HG02970 (cell line): Measurements from ENCODE around the gene EXOC3L2.

Experiments used
- ATAC-seq: cut with Tn5 transposase; IDR thresholded peaks from one replicate; pipeline ENCODE4 v1.9.1; 2021; ENCODE audit warnings: mild to moderate bottlenecking, moderate library complexity, moderate number of reproducible peaks; ENCODE audit not compliant: unreplicated experiment, low FRiP score

EXOC3L2 gene

DNA sequence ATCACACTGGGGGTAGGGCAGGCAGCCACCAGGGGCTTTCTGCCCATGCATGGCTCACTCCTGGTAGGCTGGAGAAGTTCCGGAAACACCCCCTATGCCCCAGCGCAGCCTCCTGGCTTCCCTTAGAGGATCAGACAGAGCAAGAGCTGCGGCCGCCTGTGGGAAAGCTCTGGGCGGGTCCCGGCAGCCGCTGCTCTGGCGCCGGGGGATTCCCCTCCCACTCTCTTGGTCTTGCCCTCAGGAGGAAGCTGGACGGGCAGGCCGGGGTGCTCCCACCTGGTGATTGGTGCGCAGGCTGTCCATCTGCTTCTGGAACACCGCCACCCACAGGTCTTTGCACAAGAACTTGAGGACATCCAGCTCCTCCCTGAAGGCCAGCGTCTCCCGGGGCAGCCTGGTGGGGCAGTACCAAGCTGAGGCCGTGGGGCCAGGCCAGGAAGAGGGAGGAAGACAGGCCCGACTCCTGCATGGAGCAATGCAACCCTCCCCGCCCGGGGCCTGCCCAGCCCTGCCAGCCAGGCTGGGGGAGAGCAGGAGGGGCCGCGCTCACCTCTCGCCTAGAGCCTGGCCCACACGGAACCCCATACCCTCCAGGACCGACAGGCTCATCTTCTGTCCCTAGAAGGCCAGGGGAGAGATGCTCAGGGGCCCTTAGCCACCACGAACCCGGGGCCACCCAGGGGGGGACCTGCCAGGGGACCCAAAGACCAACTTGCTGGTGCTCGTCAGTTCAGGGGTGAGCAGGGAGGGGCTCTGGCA is 80.5 kb downstream of the EXOC3L2 start:
- no peak for ATAC-seq

- ATAC-seq: no peak
Measured at GRCh38 chr19:45163751-45164460, 81.3 kb downstream of the EXOC3L2 start.

DNA sequence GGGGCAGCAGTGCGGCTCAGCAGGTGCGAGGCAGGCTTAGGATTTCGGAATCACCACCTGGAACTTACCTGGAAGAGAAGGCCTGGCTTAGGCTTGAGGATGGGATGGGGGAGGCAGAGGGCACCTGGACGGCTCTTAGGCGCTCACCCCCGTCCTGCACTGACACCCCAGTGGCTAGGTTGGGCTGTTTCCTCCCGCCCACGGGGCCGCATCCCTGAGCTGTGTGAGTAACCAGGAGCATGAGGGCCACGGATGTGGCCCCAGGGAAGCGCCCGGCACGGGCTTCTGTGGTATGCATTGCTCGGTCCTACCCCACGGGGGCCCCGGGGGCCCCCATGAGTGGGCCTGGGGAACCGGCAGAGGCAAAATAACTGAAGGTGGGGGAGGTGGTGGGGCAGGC is 82.1 kb downstream of the EXOC3L2 start:
- no peak for ATAC-seq

GRCh38 chr19:45162608-45163143 is 82.5 kb downstream of the EXOC3L2 start:
- ATAC-seq: no peak
